ENCODE data around the gene PACS1. TPM values are rescaled to one million over a fixed set of nuclear protein-coding genes. Genes with fewer than 3 reads are reported as not detected.

PACS1 gene
- total RNA-seq, 2 experiments from 2014 or later, result 76.3 to 78.3 TPM

- CTCF ChIA-PET, result no interaction called here
- ATAC-seq (no peak), DNase-seq (no peak)
- POLR2A ChIA-PET, result no interaction called here
- Mint-ChIP-seq H3K27ac (no peak overlapping the region), H3K4me1 (ENCODE audit: low read depth) (peaks cover 20% of the 10 kb centered on the region), H3K36me3 (ENCODE audit: low read depth) (peaks cover 2% of the 10 kb centered on the region), H3K4me3 (no peak overlapping the region), H3K9me3 (no peaks in the 10 kb centered on the region), H3K27me3 (peaks cover 17% of the 10 kb centered on the region)
- TF ChIP-seq CTCF (IDR thresholded peaks at IDR 0.05), result no peak
- intact Hi-C loops (cut with micrococcal nuclease), result no loop called here
These were observed 223.3 kb downstream of the PACS1 start for GRCh38 chr11:66293352-66293751.

DNA sequence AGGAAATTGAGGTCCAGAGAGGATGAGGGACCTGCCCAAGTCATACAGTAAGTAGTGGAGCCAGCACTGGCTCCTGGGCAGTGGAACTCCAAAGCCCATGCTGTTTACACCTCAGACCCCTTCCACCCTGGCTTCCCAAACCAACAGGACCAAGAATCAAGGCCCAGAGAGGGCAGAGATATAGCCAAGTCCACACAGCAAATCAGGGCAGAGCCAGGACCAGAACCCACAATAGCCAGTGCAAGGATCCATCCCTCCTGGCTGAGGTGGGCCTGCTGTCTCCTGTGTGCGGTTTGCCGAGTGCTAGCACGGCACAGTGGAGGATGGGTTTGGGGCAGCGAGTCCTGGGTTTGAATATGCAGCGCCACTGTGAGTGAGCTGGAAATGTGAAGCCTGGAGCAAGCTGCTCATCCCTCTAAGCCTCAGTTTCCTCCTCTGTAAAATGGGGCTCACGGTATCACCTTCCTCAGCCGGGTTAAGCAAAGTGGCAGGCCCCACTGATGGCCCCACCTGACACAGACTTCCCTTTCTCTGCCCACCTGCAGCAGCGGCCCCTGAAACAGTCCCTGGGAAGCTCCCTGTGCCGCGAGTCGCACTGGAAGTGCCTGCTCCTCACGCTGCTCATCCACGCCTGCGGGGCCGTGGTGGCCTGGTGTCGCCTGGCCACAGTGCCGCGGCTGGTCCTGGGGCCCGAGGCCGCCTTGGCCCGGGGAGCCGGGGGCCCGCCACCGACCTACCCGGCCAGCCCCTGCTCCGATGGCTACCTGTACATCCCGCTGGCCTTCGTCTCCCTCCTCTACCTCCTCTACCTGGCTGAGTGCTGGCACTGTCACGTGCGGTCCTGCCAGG lies 223.9 kb downstream of the PACS1 start:
- no peaks in the 10 kb centered on the region for H3K36me3 Mint-ChIP-seq (ENCODE audit: low read depth)
- intact Hi-C loops (cut with micrococcal nuclease), result no loop called here
- H3K27ac Mint-ChIP-seq, result no peak overlapping the region
- no peak overlapping the region for H3K4me3 Mint-ChIP-seq
- no peak for TF ChIP-seq CTCF (IDR thresholded peaks at IDR 0.05)
- peaks cover 17% of the 10 kb centered on the region for H3K27me3 Mint-ChIP-seq
- no peak for ATAC-seq
- ChIA-PET CTCF (no interaction called here), POLR2A (interaction anchor here (0.6 to 0.8 kb wide), 2 partner anchors 19 to 100 kb away, joined by 3 read pairs; no protein-coding TSS in a partner anchor)
- H3K9me3 Mint-ChIP-seq, result no peaks in the 10 kb centered on the region
- H3K4me1 Mint-ChIP-seq (ENCODE audit: low read depth), result peaks cover 20% of the 10 kb centered on the region
- DNase-seq, result no peak

Other genes with a start within 250 kb of the PACS1 start
- gene SNX32, start 236.3 kb upstream of the PACS1 start, total RNA-seq, result 1 to 10 TPM; 1.6 to 2.1 TPM
- 1,000 to 10,000 TPM; 1,059 to 1,062 TPM for gene CFL1, start 212.1 kb upstream of the PACS1 start, total RNA-seq
- gene MUS81, start 209.8 kb upstream of the PACS1 start, total RNA-seq, result 10 to 100 TPM; 54.7 to 60.2 TPM
- gene EFEMP2, start 197.5 kb upstream of the PACS1 start, total RNA-seq, result 10 to 100 TPM; 17.1 to 18.0 TPM
- gene CTSW, start 190.4 kb upstream of the PACS1 start, total RNA-seq, result 100 to 1,000 TPM; 124 to 126 TPM
- gene FIBP, start 181.8 kb upstream of the PACS1 start, total RNA-seq, result 10 to 100 TPM; 78.8 to 79.9 TPM
- 10 to 100 TPM; 68.8 to 72.4 TPM for gene CCDC85B, start 179.6 kb upstream of the PACS1 start, total RNA-seq
- 10 to 100 TPM in 1 of 2 experiments, 1 to 10 TPM in 1; 9.9 to 10.2 TPM for gene FOSL1, start 169.9 kb upstream of the PACS1 start, total RNA-seq
- 10 to 100 TPM; 26.2 to 26.3 TPM for gene C11orf68, start 151.2 kb upstream of the PACS1 start, total RNA-seq
- gene DRAP1, start 150.8 kb upstream of the PACS1 start, total RNA-seq, result 100 to 1,000 TPM; 135 TPM
- gene TSGA10IP, start 124.8 kb upstream of the PACS1 start, total RNA-seq, result not detected
- gene SART1, start 108.5 kb upstream of the PACS1 start, total RNA-seq, result 10 to 100 TPM; 58.3 to 63.9 TPM
- gene EIF1AD, start 68.1 kb upstream of the PACS1 start, total RNA-seq, result 10 to 100 TPM; 44.4 to 45.6 TPM
- 100 to 1,000 TPM; 267 to 311 TPM for gene BANF1, start 67.8 kb upstream of the PACS1 start, total RNA-seq
- gene CST6, start 58.3 kb upstream of the PACS1 start, total RNA-seq, result under 1 TPM in 1 of 2 experiments, not detected in 1; 0.50 TPM
- not detected for gene CATSPER1, start 43.8 kb upstream of the PACS1 start, total RNA-seq
- 1 to 10 TPM in 1 of 2 experiments, under 1 TPM in 1; 0.51 to 1.0 TPM for gene GAL3ST3, start 21.1 kb upstream of the PACS1 start, total RNA-seq
- 100 to 1,000 TPM; 255 to 278 TPM for gene SF3B2, start 17.9 kb upstream of the PACS1 start, total RNA-seq
- gene KLC2, start 187.4 kb downstream of the PACS1 start, total RNA-seq, result 10 to 100 TPM; 32.2 to 35.2 TPM
- 10 to 100 TPM; 97.9 to 98.2 TPM for gene RAB1B, start 198.4 kb downstream of the PACS1 start, total RNA-seq
- 1 to 10 TPM in 1 of 2 experiments, under 1 TPM in 1; 0.96 to 2.0 TPM for gene CNIH2, start 207.9 kb downstream of the PACS1 start, total RNA-seq
- 10 to 100 TPM; 57.4 to 64.0 TPM for gene YIF1A, start 218.9 kb downstream of the PACS1 start, total RNA-seq
- gene TMEM151A, start 221.6 kb downstream of the PACS1 start, total RNA-seq, result not detected
- gene CD248, start 246.8 kb downstream of the PACS1 start, total RNA-seq, result 10 to 100 TPM; 16.3 to 16.8 TPM

Data from activated CD8-positive, alpha-beta T cell treated with anti-CD3 and anti-CD28 coated beads for 36 hours (primary cell).